ENCODE data around the gene CMTM1. TPM values are rescaled to one million over a fixed set of nuclear protein-coding genes. Genes with fewer than 3 reads are reported as not detected.
A peak's percentile ranks its signal among the peaks of the same experiment; 100 is the strongest.

Gene CMTM1
- total and polyA plus RNA-seq, 2 experiments from 2014 or later: 2.0 to 2.6 TPM

- Histone ChIP-seq H3K27me3 (no peaks in the 10 kb centered on the region), H3K36me3 (no peaks in the 10 kb centered on the region), H3K4me1 (ENCODE audit: low read depth) (peaks cover 13% of the 10 kb centered on the region), H3K4me3 (no peak overlapping the region), H3K27ac (no peak overlapping the region), H3K9me3 (ENCODE audit: low read depth) (no peaks in the 10 kb centered on the region)
- TF ChIP-seq CTCF (IDR thresholded peaks at IDR 0.05; ENCODE audit: low read depth, low read length): no peak
- no peak for DNase-seq (ENCODE audit: low read depth in 1 of 2, low spot score in 1 of 2)
Measured at GRCh38 chr16:66542396-66542795, 23.8 kb upstream of the CMTM1 start.

- TF ChIP-seq CTCF (IDR thresholded peaks at IDR 0.05; ENCODE audit: low read depth, low read length): no peak
- no peaks in the 10 kb centered on the region for H3K27me3 ChIP-seq
- no peaks in the 10 kb centered on the region for H3K9me3 ChIP-seq (ENCODE audit: low read depth)
- peaks cover 18% of the 10 kb centered on the region for H3K4me1 ChIP-seq (ENCODE audit: low read depth)
- DNase-seq (ENCODE audit: low read depth in 1 of 2, low spot score in 1 of 2): no peak
- H3K4me3 ChIP-seq: no peak overlapping the region
- peak overlapping the region; percentile 25 for H3K27ac ChIP-seq
- no peaks in the 10 kb centered on the region for H3K36me3 ChIP-seq
Measured at GRCh38 chr16:66543541-66543940, 22.7 kb upstream of the CMTM1 start.

GRCh38 chr16:66544016-66544757 is 22.1 kb upstream of the CMTM1 start:
- no peak for TF ChIP-seq CTCF (IDR thresholded peaks at IDR 0.05; ENCODE audit: low read depth, low read length)
- Histone ChIP-seq H3K4me1 (ENCODE audit: low read depth) (peaks cover 24% of the 10 kb centered on the region), H3K27me3 (no peaks in the 10 kb centered on the region), H3K27ac (peak overlapping the region; percentile 25), H3K4me3 (no peak overlapping the region), H3K9me3 (ENCODE audit: low read depth) (no peaks in the 10 kb centered on the region), H3K36me3 (no peaks in the 10 kb centered on the region)
- no peak for DNase-seq (ENCODE audit: low read depth in 1 of 2, low spot score in 1 of 2)

GRCh38 chr16:66547101-66547989 is 18.9 kb upstream of the CMTM1 start:
- H3K27me3 ChIP-seq: no peaks in the 10 kb centered on the region
- no peak for TF ChIP-seq CTCF (IDR thresholded peaks at IDR 0.05; ENCODE audit: low read depth, low read length)
- DNase-seq (ENCODE audit: low read depth in 1 of 2, low spot score in 1 of 2): no peak
- H3K4me3 ChIP-seq: no peak overlapping the region
- no peaks in the 10 kb centered on the region for H3K36me3 ChIP-seq
- H3K9me3 ChIP-seq (ENCODE audit: low read depth): no peaks in the 10 kb centered on the region
- H3K27ac ChIP-seq: no peak overlapping the region
- peaks cover 21% of the 10 kb centered on the region for H3K4me1 ChIP-seq (ENCODE audit: low read depth)

GRCh38 chr16:66548068-66548467 is 18.2 kb upstream of the CMTM1 start:
- H3K27ac ChIP-seq: no peak overlapping the region

More at GRCh38 chr16:66548068-66548467, 18.2 kb upstream of the CMTM1 start:
- Histone ChIP-seq H3K4me3 (no peak overlapping the region), H3K4me1 (ENCODE audit: low read depth) (peaks cover 25% of the 10 kb centered on the region), H3K27me3 (no peaks in the 10 kb centered on the region), H3K9me3 (ENCODE audit: low read depth) (no peaks in the 10 kb centered on the region), H3K36me3 (no peaks in the 10 kb centered on the region)
- DNase-seq (ENCODE audit: low read depth in 1 of 2, low spot score in 1 of 2): no peak
- no peak for TF ChIP-seq CTCF (IDR thresholded peaks at IDR 0.05; ENCODE audit: low read depth, low read length)

Data from cardiac muscle cell (in vitro differentiated cells and primary cell).